KMS-11 (cell line): ENCODE results near the gene PGGHG.

ENCODE experiments used
- H2AFZ ChIP-seq: fragments of 200-600 bp; sonication (generic); 2 replicates; pipeline ENCODE4 v1.6.1; 2016; ENCODE audit warnings: antibody characterized with exemption, mixed run types, low read depth
- H3K27ac ChIP-seq: fragments of 200-600 bp; sonication (generic); 2 replicates; pipeline ENCODE4 v1.6.1; 2016; ENCODE audit warnings: mild to moderate bottlenecking, mixed run types
- H3K27me3 ChIP-seq: fragments of 200-600 bp; sonication (generic); 2 replicates; pipeline ENCODE4 v1.6.1; 2017; ENCODE audit warnings: mild to moderate bottlenecking, low read depth, mixed run types, moderate library complexity; ENCODE audit not compliant: insufficient read depth
- H3K36me3 ChIP-seq: fragments of 200-600 bp; sonication (generic); 2 replicates; pipeline ENCODE4 v1.6.1; 2017; ENCODE audit warnings: mild to moderate bottlenecking, mixed run types; ENCODE audit not compliant: insufficient read depth
- H3K4me1 ChIP-seq: fragments of 200-600 bp; sonication (generic); 2 replicates; pipeline ENCODE4 v1.6.1; 2016; ENCODE audit warnings: mild to moderate bottlenecking, low read depth, mixed run types; ENCODE audit not compliant: poor library complexity, severe bottlenecking
- H3K4me2 ChIP-seq: fragments of 200-600 bp; sonication (generic); 2 replicates; pipeline ENCODE4 v1.7.0; 2016; ENCODE audit warnings: mild to moderate bottlenecking, mixed run types
- H3K4me3 ChIP-seq: fragments of 200-600 bp; sonication (generic); IDR thresholded peaks from 2 replicates; pipeline ENCODE4 v1.6.1; 2017; ENCODE audit warnings: low read depth, low read length, mixed read lengths; ENCODE audit not compliant: insufficient read depth
- H3K79me2 ChIP-seq: fragments of 200-600 bp; sonication (generic); 2 replicates; pipeline ENCODE4 v1.6.1; 2016; ENCODE audit warnings: low read depth, mixed run types; ENCODE audit not compliant: insufficient read depth
- H3K9ac ChIP-seq: fragments of 200-600 bp; sonication (generic); 2 replicates; pipeline ENCODE4 v1.6.1; 2016; ENCODE audit warnings: mild to moderate bottlenecking, mixed run types
- H4K20me1 ChIP-seq: fragments of 200-600 bp; sonication (generic); 2 replicates; pipeline ENCODE4 v1.6.1; 2016; ENCODE audit warnings: mild to moderate bottlenecking, mixed run types; ENCODE audit not compliant: insufficient read depth
- TF ChIP-seq, protein P1 (sequence below): fragments of 200-600 bp; sonication (generic); conservative IDR thresholded peaks from 2 replicates; pipeline ENCODE4 v1.6.1; 2017; ENCODE audit warnings: low read depth, mild to moderate bottlenecking, antibody characterized with exemption, low read length, moderate library complexity, mixed read lengths

PGGHG gene

DNA sequence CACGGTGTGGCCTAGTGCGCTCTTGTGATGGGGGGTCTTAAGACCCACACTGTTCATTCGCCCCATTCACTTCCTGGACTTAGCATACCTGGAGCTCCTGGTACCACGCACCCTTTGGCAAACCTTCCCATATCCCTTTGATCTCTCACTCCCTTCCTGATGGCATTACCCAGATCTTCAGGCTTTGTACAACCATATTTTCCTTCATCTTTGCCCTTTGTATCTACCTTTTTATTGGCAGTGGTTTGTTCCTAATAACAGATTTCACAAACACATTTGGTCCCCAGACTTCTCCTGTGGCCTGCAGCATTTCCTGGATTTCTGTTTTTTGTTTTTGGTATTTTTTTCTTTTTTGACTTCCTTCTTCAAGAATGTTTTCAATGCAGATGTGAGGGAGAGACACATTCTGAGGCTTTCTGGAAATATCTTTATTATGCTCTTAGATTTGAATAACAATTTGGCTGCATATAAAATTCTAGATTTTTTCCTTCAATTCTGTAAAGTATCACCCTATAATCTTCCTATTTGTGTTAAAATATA is 47.8 kb downstream of the PGGHG start:
- TF ChIP-seq, protein P1, sequence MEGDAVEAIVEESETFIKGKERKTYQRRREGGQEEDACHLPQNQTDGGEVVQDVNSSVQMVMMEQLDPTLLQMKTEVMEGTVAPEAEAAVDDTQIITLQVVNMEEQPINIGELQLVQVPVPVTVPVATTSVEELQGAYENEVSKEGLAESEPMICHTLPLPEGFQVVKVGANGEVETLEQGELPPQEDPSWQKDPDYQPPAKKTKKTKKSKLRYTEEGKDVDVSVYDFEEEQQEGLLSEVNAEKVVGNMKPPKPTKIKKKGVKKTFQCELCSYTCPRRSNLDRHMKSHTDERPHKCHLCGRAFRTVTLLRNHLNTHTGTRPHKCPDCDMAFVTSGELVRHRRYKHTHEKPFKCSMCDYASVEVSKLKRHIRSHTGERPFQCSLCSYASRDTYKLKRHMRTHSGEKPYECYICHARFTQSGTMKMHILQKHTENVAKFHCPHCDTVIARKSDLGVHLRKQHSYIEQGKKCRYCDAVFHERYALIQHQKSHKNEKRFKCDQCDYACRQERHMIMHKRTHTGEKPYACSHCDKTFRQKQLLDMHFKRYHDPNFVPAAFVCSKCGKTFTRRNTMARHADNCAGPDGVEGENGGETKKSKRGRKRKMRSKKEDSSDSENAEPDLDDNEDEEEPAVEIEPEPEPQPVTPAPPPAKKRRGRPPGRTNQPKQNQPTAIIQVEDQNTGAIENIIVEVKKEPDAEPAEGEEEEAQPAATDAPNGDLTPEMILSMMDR = no peak

DNA sequence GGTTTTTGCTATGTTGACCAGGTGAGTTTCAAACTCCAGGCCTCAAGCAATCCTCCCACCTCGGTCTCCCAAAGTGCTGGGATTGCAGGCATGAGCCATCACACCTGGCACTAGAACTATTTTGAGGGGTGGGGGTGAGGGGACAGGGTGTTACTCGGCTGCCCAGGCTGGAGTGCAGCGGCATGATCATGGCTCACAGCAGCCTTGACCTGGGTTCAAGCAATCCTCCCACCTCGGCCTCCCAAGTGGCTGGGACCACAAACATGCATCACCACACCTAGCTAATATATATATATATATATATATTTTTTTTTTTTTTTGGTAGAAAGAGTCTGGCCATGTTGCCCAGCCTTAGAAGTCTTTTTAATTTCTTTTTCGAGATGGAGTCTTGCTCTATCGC is 48.8 kb downstream of the PGGHG start:
- no peak overlapping the region for H3K27ac ChIP-seq
- no peak overlapping the region for H3K4me3 ChIP-seq
- peaks cover 88% of the 10 kb centered on the region for H3K27me3 ChIP-seq
- H3K79me2 ChIP-seq = no peaks in the 10 kb centered on the region
- no peaks in the 10 kb centered on the region for H3K4me1 ChIP-seq
- H3K4me2 ChIP-seq = no peak overlapping the region
- H3K36me3 ChIP-seq = no peaks in the 10 kb centered on the region
- H3K9ac ChIP-seq = no peak overlapping the region
- H2AFZ ChIP-seq = no peak overlapping the region
- no peaks in the 10 kb centered on the region for H4K20me1 ChIP-seq
- TF ChIP-seq, protein P1 = no peak

More for the DNA sequence above, 47.8 kb downstream of the PGGHG start:
- Histone ChIP-seq H3K4me1 (peaks cover 4% of the 10 kb centered on the region), H3K9ac (no peak overlapping the region), H2AFZ (no peak overlapping the region), H4K20me1 (no peaks in the 10 kb centered on the region), H3K27ac (no peak overlapping the region), H3K4me3 (no peak overlapping the region), H3K36me3 (no peaks in the 10 kb centered on the region), H3K27me3 (peaks cover 87% of the 10 kb centered on the region), H3K79me2 (no peaks in the 10 kb centered on the region), H3K4me2 (no peak overlapping the region)

DNA sequence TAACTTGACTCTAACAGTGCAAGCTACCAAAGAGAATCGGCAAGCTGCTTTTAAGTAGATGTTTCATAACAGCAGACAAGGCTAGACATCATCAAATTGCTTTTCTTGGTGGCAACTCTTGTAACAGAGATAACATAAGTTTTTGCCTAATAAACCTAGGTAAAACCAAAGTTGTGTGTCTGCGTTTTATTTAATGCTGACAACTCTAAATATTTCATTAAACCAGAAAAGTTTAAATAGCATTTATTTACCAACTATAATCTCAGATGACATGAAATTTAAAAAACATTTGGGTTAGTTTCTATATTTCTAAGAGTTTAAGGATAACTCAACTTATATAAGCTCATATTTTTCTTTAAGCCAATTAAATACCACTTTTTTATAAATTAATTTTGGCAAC is 51.0 kb downstream of the PGGHG start:
- no peaks in the 10 kb centered on the region for H4K20me1 ChIP-seq
- peaks cover 78% of the 10 kb centered on the region for H3K27me3 ChIP-seq
- H3K4me3 ChIP-seq = no peak overlapping the region
- H3K79me2 ChIP-seq = no peaks in the 10 kb centered on the region
- no peaks in the 10 kb centered on the region for H3K4me1 ChIP-seq
- no peak overlapping the region for H3K27ac ChIP-seq
- no peak overlapping the region for H2AFZ ChIP-seq
- H3K36me3 ChIP-seq = no peaks in the 10 kb centered on the region
- H3K9ac ChIP-seq = no peak overlapping the region
- no peak overlapping the region for H3K4me2 ChIP-seq
- TF ChIP-seq, protein P1 = no peak

DNA sequence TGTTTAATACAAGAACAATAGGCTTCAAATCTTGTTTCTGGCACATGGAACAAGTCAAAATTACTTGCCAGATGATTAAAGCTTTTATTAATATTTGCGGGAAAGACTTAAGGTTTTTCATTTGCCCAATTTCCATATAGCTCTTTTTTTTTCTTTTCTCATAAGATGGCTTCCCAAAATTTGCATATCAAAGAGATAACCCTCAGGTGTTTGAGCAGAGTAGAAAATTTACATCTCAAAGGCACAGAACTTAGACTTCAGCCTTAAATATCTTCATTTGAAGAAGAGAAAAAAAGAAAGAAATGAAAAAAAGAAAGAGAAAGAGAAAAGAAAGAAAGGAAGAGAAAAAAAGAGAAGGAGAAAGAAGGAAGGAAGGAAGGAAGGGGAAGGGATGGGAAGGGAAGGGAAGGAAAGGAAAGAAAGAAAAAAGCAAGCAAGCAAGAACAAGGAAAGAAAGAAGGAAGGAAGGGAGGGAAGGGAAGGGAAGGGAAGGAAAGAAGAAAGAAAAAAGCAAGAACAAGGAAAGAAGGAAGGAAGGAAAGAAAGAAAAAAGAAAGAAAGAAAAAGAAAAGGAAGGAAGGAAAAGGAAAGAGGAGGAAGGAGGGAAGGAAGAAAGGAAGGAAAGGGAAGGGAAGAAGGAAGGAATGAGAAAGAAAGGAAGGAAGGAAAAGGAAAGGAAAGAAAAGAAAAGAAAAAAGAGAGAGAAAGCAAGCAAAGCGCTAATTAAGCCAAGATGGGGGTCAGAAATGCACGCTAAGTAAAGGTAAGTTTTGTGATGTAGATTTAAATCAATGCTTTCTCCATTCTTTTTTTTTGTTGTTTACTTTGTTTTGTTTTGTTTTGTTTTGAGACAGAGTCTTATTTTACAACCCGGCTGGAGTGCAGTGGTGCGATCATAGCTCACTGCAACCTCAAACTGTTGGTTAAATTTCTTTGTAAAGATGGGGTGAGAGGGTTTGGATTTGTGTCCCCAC is 51.9 kb downstream of the PGGHG start:
- Histone ChIP-seq H3K4me2 (no peak overlapping the region), H4K20me1 (no peaks in the 10 kb centered on the region), H3K27me3 (peaks cover 77% of the 10 kb centered on the region), H3K4me1 (no peaks in the 10 kb centered on the region), H3K4me3 (no peak overlapping the region), H3K79me2 (no peaks in the 10 kb centered on the region), H3K36me3 (no peaks in the 10 kb centered on the region), H2AFZ (no peak overlapping the region), H3K27ac (no peak overlapping the region), H3K9ac (no peak overlapping the region)
- TF ChIP-seq, protein P1 = no peak
